Stimulated activated CD4-positive, alpha-beta T cell treated with anti-CD3 and anti-CD28 coated beads, Interleukin-1b, Interleukin-23, amount 100 ng/mL, for 4 hours (primary cell): ENCODE data around the gene PDE2A.

ENCODE experiments used
- DNase-seq, 2 donors: peaks; one replicate each; pipeline ENCODE4 v3.0.0-alpha.2; 2020; ENCODE audit warnings: low read depth in 2 of 2

PDE2A gene

GRCh38 chr11:72637198-72637597 lies 37.0 kb downstream of the PDE2A start:
- no peak for DNase-seq

- no peak for DNase-seq
These were observed 37.8 kb downstream of the PDE2A start for GRCh38 chr11:72636376-72636775.

DNA sequence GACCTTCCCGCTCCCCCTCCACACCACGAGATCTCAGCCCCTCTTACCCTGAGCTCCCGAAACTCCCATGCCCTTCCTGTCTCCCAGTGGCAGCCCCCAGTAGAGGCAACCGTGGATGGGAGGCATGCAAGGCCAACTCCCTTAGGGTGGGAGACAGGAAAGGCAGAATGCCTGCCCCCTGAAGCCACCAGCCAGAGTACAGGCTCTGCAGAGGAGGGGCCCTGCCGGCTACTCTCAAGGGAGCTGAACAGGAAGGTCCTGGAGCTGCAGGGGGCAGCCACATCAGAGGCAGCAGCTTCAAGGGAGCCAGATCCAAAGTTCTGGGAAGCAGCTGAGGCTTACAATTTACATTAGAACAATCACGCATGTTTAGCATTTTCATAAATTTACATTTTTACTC lies 38.3 kb downstream of the PDE2A start:
- DNase-seq = no peak

- no peak for DNase-seq
These were observed 38.8 kb downstream of the PDE2A start for GRCh38 chr11:72635309-72635915.

DNA sequence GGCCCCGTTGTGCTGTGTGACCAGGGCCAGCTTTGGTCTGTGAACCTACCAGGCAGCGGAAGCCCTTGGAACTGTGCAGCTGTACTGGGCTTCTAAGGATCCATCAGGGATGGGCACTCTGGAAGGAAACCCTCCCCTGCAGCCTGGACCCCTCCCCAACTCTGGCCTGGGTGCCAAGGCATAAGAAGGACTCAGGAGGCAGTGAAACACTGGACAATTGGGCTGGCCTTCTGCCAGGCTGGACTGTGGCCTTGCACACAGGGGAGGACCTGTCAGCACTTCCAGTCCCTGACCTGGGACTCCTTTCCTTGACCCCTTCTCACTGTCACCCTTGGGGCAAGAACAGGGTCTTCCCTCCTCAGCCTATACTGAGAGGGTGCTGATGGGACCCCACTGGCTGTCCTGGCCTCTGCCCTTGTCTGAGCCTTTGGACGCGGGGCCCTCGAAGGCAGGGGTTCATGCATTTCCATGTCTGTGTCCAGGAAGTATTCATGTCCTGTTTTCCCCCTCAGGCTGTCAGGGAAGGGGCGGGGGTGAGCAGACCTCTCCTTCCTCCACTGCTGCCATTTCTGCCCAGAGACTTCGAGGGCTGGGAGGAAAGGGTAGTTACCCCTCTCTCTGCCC lies 39.6 kb downstream of the PDE2A start:
- DNase-seq = no peak

- no peak for DNase-seq
These were observed 40.2 kb downstream of the PDE2A start for GRCh38 chr11:72634016-72634415.

- DNase-seq = no peak
These were observed 41.2 kb downstream of the PDE2A start for GRCh38 chr11:72633068-72633467.

GRCh38 chr11:72631806-72632731 lies 42.2 kb downstream of the PDE2A start:
- no peak for DNase-seq

GRCh38 chr11:72630104-72630852 lies 43.9 kb downstream of the PDE2A start:
- no peak for DNase-seq

- DNase-seq = no peak
These were observed 45.0 kb downstream of the PDE2A start for GRCh38 chr11:72629266-72629665.

GRCh38 chr11:72627594-72628281 lies 46.5 kb downstream of the PDE2A start:
- DNase-seq = no peak

DNA sequence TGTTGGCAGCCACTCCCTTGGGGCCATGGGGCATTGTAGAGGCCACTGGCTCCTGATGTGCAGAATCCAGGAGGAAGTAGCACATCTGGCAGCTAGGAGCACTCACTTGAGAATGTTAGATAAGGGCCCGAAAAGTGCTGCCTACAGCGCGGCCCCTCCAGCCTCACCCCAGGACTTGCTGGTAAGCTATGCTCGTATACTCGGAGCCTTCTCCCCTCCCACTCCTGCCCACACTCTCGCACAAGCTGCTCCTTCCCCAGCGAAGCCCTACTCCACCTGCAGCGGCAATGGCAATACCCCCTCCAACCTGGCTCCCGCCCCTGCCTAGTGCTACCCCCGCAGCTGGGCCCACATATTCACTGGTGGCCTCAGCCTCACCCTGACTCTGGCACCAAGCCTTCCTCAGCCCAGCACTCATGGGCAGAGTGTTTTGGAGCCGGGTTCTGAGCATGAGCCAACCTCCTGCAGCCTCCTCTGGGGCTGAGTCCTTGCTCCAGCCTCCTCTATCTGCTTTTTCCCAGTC lies 47.7 kb downstream of the PDE2A start:
- DNase-seq = no peak

- no peak for DNase-seq
These were observed 48.4 kb downstream of the PDE2A start for GRCh38 chr11:72625691-72626413.

DNA sequence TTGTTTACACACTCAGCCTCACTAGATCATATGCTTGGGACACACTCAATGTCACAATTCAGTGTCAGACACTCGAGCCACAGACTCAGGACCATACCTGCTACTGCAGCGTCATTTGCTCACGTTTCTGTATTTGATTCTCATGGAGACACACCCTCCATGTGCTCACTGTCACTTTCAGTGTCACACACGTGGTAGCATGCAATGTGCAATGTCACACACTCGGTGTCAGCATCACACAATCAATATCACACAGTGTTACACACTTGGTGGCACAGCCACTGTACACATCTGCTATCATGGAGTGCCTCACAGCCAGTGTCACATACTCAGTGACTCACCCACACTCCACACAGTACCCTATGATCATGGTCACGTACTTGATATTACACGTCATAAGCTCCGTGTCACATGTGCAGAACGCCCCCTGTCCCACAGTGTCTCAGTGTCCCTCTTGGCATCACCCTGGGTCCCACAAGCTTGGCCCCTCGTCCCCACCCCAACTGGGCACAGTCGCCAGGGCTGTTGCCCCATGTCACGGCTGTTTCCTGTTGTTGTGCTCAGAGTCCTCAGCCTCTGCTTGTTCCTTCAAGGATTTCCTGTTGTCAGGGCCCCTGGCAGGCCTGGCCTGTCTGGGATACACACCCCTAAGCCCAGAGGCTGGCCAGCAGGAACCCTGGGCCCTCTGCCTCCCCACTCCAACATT lies 49.6 kb downstream of the PDE2A start:
- DNase-seq = no peak

GRCh38 chr11:72623052-72623451 lies 51.2 kb downstream of the PDE2A start:
- DNase-seq = no peak

- DNase-seq = no peak
These were observed 53.1 kb downstream of the PDE2A start for GRCh38 chr11:72621008-72621610.

DNA sequence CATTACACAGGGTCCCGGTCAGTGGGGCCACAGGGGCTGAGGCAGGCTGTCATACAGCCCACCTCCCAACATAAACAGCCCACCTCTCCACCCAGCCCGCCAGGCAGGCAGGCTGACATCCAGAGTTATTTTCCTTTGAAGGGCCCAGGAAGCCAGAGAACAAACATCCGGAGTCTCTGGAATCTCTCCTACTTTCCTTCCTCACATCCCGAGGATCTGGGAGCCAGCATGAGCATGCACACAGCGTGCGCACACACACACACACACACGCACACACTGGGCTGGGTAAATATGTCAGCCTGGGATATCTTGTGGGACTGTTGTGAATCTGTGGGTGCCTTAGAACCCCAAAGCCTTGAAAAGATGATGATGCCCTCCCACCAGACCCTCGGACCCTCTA lies 55.4 kb downstream of the PDE2A start:
- no peak for DNase-seq

DNA sequence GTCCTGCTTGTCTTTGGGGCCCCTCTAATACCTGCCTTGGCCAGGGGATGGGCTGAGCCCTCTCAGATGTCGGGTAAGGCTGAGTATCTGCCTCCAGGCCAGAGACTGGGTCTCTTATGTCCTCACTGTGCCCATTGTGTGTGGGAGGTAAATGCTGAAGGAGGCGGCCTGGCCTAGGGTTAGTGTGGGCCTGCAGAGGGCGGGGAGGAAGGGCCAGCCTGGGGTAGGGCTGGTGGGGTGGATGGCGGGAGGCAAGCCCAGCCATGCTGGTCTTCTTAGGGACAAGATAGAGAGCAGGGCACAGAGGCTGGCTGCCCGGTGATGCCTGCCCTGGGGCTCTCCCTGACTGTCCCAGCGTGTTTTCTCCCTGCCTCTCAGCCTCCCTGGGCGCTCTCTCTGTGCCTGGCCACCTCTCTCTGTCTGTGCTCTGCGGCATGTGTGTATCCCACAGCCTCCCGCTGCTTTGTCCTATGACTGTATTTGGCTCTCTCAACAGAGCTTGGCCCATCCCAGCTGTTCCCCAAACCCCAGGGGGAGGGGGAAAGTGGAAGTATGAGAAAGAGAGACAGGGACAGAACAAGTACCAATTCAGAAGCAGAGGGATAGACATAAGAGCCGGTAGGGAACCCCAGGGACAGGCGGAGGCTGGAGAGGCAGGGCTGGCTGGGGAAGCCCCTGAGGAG lies 57.0 kb downstream of the PDE2A start:
- no peak for DNase-seq

GRCh38 chr11:72616655-72617054 lies 57.6 kb downstream of the PDE2A start:
- no peak for DNase-seq
